Activated CD4-positive, alpha-beta T cell treated with anti-CD3 and anti-CD28 coated beads for 1 hour (primary cell): ENCODE measurements around the gene COA8.
A peak's percentile ranks its signal among the peaks of the same experiment; 100 is the strongest.
"Not testable (repeated sequence)": the region's sequence is repeated elsewhere in the genome, so short reads cannot be mapped to it uniquely, and the experiment has no call there.

ENCODE experiments used
- DNase-seq: peaks from one replicate; pipeline ENCODE4 v3.0.0-alpha.2; 2020

Gene COA8, protein sequence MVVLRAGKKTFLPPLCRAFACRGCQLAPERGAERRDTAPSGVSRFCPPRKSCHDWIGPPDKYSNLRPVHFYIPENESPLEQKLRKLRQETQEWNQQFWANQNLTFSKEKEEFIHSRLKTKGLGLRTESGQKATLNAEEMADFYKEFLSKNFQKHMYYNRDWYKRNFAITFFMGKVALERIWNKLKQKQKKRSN

DNA sequence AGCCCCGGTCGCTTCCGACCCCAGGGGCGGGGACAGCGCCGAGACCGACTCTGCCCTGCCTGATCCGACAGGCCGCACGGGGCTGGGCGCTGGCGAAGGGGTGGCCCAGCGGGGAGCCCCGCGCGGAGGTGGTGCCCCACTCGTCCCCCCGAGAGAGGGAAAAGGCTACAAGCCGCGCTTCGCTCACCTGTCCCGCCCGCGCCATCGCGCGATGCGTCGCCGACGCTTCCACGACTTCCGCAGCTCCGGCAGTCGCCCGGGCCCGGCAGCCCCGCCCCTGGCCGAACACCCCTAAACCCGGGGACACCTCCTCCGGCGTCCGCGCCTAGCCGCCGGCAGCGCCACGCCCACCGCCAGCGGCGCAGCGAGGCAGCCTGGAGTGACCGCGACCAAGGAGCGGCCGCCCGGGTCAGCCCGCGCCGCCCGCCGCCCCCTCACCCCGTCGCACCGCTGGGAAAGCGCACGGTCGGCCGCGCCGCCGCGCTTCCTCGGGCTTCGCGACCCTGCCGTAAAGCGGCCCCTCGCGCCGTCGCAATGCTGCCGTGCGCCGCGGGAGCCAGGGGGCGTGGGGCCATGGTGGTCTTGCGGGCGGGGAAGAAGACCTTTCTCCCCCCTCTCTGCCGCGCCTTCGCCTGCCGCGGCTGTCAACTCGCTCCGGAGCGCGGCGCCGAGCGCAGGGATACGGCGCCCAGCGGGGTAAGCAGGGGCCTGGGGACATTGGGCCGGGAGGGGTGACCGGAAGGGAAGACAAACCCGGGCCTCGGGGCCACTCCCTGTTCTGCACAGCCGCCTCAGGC lies at the start of gene COA8, which contains the start of gene BAG5:
COA8 (plus strand) TSS at position 532 of the 797 bp plus-strand sequence; CDS start at position 574, 42 bp downstream.
BAG5 (minus strand) TSS at position 229 of the 797 bp plus-strand sequence. CDS start 1,493 bp downstream, outside the sequence.
- peak; percentile 78 for DNase-seq

DNA sequence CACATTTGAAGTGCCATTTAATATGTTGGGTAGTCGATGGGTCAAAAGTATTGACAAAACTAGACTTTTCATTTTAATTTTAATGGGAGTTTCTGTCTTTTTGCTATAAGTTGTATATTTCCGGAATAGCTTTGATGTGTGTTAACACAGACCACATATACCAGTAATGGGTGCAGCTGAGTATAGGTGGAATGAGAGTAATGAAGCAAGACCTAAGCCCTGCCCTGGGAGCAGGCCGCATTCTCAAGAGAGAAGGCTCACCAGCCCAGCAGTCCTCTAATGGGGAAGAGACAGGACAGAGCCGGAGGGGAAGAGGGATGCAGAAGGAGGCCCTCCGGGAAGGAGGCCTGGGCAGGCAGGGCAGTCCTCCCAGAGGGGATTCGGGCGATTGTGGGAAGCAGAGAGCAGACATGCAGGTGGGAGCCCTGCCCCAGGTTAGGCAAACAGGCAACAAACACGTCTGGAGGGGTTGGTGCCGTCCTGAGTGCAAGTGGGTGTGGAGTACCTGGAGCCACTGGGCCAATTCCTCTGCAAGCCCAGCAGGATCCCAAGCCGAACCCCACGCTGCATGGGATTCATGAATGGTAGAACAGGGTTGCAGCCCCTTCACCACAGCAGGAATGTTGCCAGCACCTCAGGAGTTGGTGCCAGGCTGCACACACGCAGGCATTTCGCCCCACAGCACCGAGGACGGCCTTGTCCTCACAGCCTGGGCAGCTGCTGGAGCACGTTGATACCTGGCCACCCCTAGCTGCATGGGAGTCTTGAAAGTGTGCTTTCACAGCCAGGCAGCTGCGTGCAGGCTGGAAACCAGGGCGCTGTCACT lies 48.0 kb upstream of the COA8 start:
- DNase-seq: no peak

DNA sequence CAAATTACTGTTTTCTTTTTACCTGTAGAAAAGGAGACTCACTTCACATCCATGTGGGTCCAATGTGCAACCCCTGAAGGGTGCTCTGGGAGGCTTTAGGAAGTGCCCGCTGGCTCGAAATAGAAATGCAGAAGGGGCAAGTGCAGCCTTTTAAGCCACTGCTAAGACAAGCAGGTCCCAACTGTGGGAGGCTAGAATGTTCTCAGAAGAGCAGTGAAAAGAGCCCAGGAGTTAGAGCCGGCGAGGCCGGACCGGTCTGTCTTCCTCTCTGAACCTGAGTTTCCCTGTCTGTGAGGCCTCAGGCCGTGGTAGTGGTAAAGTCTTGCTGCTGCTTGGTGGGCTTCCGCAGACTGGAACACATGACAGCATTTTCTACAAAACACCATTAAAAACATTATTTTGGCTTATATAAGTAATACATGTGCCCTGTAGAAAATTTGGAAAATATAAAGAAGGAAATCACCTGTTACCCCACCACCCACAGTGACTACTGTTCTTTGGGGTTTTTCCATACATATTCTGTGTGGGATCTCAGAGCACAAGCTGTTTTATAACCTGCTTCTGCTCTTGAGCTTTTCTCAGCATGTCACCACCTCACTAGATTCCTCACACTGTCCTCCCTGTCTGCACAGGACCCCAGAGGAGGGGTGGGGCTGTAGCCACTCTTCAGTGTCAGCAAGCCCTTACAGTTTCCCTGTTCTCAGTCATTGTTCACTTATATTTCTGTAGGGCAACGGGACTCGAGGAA lies 46.2 kb upstream of the COA8 start:
- DNase-seq: no peak

DNA sequence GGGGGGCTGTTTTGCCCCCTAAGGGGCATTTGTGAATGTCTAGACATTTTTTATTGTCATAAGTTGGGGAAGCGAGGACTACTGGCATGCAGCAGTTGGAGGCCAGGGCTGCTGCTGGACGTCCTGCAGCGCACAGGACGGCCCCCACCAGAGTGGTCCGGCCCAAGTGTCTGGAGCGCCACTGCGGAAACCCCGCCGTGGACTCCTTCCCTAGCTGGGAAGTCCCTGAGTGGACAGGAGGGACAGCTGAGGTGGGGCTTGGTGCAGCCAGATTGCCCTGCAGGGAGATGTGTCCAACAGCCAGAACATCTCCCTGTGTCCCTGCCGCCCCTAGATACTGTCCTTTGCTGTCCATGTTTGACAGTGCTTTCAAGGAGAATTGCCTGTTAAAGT lies 45.6 kb upstream of the COA8 start:
- no peak for DNase-seq

DNA sequence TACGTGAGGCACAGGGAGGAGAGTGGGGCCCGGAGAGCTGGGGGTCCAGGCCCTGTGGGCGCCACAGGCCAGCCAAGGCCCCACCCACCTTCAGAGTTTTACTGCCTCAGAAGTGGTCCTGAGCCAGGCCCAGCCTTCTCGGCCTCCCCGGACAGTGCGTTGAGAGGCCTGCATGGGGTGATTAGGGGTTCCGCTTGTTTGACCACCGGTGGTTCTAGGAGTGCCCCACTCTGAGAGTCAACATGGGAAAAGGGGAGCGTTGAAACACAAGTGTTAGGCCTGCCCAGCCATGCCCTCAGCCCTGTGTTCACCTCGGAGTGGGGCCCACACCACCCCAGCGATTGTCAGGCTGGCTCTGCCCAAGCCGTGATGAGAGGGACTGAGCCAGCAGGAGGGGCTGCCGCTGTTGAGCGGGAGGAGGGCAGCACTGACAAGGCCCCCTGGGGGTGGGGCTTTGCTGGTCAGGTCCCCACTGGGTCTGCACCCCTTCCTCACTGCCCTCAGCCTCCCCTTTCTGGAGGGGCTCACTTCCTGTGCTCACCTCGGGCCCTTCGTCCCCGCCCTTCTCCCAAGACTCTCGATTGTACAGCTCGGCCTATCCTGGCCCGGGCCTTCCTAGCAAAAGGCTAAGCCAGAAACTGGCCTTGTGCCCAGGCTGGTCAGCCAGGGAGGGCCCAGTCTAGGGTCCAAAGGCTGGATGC lies 44.9 kb upstream of the COA8 start:
- DNase-seq: no peak

DNA sequence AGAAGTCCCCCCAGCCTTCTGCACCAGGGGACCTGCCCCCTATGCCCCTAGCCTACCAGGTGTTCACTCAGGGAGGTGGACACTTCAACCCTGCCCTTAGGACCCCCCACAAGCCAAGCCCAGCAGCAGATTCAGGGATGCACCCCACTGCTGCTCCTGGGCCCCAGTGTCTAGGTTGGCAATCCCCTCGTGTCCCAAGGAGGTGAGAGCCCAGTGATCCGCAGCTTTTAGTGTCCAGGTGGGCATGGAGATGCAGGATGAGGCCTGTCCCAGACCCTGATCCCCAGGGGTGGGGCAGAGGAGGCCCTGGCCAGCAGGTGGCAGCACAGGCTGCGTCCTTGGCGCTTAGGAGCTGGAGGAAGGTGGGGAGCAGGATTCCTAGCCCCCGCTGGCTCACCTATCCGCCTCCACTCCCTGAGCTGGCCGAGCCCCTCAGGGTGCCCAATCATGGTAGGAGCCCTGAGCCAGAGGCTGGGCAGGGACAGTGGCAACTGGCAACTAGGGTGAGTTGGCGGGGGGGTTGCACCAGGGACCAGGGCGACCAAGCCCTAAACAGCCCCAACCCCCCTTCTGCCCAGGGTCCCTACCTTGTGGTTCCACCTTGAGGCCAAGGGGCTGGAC lies 44.2 kb upstream of the COA8 start:
- peak; percentile 46 for DNase-seq

DNA sequence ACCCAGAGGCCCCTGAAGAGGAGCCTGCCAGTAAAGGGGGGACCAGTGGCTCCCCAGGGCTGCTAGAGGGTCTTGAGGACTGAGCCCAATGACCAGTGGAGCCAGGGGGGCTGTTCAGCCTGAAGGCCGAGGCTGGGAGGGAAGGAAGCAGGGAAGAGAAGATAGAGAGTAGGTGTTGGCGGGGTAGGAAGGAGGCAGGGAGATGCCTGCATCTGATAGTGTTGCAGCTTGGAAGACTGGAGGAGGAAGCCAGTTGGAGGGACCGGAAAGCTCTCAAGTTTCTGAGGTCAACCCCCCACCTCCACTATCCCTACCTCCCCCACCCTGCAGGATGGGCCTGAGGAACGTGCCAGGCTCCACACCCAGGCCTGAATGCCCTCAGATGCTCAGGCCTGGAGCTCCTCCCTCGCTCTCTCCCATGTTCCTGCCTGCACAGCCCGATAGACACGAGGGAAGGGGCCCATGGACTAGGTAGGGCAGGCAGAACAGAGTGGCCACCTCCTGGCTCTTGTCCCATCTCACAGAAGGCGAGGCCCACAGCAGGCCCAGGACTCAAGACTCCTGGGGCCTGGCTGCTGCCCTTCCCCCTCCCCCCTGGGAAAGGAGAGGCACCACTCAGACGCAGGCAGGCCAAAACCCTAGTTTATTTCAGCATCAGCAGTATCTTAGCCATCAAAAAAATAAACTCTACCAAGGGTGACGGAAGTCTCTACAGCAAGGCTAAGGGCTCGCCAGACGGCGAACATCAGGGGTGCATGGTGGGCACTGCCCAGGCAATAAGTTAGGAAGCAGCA lies 43.5 kb upstream of the COA8 start:
- no peak for DNase-seq

DNA sequence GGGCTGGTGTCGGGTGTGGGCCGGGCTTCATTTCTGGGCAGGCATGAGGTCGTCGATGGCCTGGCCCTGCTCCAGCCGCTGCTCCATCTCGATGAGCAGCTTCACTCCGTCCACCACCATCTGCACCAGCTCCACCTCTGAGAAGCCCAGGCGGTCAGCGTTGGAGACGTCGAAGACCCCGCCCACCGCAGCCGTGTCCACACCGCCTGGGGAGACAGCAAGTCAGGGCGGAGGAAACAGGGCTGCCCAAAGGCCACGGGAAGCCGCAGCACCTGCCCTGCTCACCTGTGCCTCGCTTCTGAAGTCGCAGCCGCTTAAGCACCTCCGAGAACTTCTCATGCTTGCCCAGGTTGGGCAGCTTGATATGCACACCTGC lies 42.9 kb upstream of the COA8 start:
- no peak for DNase-seq

DNA sequence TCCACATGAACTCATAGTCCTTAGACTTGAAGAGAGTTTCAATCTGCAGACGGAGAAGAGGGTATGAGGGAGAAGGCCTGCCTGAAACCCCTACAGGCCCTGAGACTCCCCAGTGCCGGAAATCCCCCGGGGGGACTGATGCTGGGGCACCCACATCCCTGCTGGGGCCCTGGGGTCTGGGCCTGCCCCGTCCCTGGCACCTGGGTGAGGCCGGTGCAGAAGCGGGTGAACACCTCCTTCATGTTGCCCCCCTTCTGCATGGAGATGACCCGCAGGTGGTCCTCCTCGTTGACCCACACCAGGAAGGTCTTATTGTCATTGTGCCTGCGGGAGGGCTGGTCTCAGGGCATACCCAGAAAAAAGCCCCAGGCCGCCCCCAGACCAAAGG lies 42.5 kb upstream of the COA8 start:
- DNase-seq: no peak

DNA sequence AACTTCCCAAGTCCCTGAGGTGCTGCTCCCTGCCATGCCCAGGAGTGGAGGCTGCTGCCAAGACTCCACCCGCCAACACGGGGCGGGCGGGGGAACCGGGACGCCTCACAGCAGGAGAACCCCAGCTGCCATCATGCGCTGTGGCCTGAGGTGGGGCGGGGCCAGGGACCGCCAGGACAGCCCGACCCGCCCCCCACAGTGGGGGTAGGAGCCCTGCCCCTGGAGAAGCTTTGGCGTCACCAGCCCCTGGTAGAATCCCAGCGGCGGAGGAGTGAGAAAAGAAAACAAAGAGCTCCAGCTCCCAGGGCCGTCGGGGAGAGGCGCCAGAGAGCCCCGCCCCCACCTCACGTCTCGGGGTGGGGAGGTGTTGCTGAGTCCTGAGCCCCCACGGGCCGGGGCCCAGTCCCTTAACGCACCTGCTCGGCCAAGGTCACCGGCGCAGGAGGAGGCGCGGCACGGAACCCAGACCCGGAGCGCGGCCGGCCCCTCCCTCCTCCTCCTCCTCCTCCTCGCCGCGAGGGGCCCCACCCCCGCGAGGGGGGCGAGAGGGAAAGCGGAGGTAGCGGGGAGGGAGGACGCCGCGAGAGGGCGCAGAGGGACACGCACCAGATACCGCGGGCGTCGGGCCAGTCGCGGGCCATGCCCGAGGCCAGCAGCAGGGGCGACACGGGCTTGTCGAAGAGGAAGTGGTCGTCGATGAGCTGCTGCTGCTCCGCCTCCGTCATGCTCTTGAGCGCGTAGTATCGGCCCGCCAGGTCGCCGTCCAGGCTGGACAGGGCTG lies 41.9 kb upstream of the COA8 start:
- DNase-seq: peak; percentile 56

DNA sequence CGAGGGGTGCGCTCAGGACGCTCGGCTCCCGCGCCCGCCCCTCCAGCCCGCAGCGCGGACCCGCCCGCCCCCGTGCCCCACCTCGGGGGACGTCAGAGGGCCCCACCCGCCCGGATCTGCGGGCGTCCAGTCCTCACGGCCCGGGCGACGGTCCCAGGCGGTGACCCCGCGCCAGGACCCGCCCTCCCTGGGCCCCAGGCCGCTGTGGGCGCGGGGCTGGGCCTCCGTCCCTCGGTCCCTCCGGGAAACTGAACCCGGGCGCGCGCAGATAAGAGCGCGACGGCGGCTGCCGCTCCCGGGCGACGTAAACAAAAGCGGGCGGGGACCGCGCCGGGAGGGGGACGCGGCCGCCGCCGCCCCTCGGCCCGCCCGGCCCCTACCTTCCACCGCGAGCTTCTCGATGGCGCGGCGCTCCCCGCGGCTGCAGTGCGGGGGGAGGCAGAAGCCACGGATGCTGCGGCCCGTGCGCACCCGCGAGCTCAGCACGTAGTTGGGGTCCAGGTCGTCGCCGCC lies 41.3 kb upstream of the COA8 start:
- no peak for DNase-seq

DNA sequence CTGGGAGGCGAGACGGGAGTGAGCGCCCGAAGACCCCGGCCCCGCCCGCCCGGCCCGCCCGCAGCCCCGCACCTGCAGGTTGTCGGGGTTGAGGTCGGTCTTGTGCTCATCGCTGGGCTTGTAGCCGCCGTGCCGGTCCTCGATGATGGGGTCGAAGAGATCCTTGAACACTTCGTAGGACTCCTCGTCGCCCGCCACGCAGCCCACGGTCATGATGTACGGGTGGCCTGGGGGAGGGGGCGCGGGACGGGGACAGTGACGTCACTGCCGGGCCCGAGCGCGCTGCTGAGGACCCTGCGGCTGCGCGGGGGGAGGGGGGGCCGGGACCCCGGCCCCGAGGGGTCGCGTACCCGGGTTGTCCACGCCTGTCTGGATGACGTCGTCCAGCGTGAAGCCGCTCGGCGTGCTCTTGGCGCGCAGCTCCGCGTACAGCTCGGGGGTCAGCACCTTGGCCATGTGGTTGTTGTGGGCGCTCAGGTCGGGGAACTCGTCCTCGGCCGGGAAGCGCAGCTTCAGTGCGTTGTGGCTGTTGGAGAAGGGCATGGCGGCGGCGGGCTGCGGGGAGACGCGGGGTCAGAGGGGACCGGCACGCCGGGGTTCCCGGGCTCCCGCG lies 40.7 kb upstream of the COA8 start:
- DNase-seq: no peak

DNA sequence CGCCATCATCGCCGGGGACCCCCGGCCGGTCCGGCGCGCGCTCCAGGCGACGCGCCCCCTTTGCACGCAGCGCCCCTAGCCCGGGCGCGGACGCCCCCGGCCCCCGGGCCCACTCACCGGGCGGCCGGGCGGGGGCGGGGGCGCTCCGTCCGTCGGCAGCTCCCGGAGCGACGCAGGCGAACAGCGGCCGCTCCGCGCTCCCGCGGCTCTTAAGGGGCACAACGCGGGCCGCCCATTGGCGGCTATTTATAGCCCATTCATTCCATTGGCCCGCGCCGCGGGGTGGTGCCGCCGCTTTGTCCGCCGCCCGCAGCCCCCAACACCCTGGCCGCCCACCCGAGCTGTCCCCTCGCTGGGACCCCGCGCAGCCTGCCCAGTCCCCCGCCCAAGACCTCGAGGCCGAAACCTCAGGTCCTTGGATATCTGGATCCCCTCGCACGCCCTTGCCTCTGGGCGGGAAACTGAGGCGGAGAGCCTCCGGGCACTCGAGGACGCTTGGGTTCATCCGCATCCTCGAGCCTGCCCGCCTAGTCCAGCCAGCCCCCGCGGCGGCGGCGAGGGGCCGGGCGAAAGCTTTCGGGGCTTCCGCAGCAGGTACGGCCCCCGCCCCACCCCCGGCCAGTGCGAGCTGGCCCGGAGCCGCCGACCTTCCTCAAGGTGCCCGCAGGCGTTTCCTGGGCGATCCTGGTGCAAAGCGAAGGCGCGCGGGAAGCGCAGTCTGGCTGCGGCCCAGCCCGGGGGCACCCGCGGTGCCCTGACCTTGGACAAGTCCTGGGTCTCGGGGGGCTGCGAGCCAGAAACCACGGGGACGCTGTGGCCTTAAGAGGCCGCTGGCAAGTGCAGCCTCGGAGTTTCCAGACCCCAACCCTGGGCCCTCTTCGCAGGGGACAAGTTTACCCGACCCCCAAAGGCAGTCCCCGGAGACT lies 39.8 kb upstream of the COA8 start, which contains the start of gene CKB:
CKB (minus strand) TSS at position 182 of the 926 bp plus-strand sequence. CDS start 337 bp downstream, outside the sequence.
- DNase-seq: no peak

DNA sequence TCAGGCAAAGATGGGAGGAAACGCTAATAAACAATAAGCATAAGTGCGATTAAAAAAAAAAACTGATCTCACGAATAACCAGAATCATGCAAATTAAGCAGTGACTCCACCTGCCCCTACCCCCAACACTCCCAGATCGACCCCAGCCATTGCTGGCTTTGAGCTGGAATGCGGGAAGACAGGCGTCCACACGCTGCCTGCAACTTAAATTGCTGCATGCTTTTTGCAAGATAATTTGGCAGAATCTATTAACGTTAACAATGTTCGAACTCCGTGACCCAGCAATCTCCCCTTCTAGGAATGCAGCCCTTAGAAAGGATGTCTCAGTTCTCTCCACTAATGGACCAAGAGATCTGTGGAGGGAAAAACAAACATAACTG lies 39.2 kb upstream of the COA8 start:
- DNase-seq: no peak

DNA sequence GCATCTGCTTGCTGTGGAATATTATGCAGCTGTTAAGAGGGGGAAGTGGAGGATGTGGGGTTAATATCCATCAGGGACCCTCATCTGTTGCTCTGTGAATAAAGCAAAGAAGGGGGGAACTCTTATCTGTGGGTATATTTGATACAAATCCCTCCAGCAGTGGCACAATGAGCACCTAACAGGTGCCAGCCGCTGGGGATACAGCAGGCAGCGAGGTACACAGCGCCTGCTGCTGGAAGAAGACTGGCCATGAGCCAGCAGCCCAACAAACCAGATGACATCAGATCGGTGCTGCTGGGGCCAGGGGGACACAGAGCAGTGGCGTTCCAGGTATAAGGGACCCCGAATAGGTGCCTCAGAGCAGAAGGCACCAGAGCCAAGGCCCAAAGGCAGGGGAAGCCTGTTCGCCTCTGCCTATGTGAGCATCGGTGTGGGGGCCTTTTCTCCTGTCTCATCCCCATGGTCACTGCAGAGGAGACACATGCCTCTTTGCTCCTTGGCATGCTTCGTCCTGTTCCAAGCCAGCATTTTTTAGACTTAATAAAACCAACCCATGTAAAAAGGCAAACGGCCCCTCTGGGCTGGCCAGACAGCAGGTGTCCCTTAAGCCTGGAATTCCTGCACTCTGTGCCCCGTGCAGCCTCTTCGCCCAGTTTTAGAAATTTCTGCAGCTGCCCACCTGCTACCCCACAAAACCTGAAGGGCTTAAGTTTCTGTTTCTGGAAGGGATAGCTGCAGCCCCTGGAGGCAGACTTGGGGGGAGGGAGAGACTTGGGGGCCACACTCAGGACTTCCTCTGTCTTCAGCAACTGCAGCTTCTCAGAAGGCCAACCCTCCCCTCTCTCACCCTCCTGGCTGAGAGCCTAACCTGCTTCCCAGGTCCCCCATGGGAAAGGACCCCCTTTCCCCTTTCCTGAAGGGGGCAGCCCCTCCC lies 38.5 kb upstream of the COA8 start:
- no peak for DNase-seq

DNA sequence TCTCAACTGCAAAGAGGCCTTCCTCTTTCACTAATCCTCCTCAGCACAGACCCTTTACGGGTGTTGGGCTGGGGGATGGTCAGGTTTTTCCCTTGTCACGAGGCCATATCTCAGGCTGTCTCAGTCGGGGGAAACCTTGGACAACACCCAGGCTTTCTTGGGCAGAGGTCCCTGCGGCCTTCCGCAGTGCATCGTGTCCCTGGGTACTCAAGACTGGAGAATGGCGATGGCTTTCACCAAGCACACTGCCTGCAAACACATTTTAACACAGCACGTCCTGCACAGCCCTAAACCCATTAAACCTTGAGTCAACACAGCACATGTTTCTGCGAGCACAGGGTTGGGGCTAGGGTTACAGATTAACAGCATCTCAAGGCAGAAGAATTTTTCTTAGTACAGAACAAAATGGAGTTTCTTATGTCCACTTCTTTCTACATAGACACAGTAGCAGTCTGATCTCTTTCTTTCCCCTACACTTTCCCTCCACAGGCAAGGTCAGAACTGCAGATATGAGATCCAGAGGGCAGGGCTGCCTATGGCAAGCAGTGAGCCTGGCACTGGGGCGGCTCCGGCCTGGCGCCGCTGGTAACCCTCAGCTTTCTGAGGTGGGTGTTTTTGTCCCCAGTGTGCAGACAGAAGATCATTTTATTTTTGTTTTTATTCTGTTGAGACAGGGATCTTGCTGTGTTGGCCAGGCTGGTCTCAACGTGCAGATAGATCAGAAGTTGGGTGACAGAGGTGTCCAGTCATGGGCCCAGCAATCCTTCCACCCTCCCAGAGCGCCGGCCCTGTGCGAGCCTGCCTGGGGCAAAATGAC lies 37.1 kb upstream of the COA8 start:
- not testable (repeated sequence) for DNase-seq
